Sigmoid colon (tissue), 4 donors: ENCODE data around the gene CTNNAL1.

ENCODE experiments used
- POLR2A ChIP-seq, 2 donors: fragments of 450-650 bp; IDR thresholded peaks; one replicate each; pipeline ENCODE4 v1.6.1; 2016; ENCODE audit warnings: antibody characterized with exemption in 2 of 2, mild to moderate bottlenecking in 2 of 2, moderate library complexity in 2 of 2
- POLR2AphosphoS5 ChIP-seq, 4 donors: sonication (generic); formaldehyde crosslinking; IDR thresholded peaks; one replicate each; pipeline ENCODE4 v1.6.1; 2017; ENCODE audit warnings: antibody characterized with exemption in 4 of 4
- TF ChIP-seq, protein P1 (sequence below), 4 experiments: fragments of 450-650 bp in 3 of 4; fragments of 200-600 bp in 1 of 4; IDR thresholded peaks; one replicate each; pipeline ENCODE4 v1.5.1; 2016 to 2019; ENCODE audit warnings: antibody characterized with exemption in 4 of 4, mild to moderate bottlenecking in 3 of 4, moderate library complexity in 2 of 4

DNA sequence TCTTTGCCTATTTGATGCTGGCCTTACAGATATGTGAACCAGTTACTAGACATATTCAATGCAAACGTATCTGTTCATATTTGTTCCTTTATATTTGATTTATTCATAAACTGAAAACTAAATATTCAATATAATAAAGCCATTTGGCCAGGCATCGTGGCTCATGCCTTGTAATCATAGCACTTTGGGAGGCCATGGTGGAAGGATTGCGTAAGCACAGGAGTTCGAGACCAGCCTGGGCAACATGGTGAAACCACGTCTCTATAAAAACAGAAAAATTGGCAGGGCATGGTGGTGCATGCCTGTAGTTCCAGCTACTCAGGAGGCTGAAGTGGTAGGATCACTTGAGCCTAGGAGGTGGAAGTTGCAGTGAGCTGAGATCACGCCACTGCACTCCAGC lies 49.2 kb upstream of the CTNNAL1 start:
- TF ChIP-seq, protein P1, sequence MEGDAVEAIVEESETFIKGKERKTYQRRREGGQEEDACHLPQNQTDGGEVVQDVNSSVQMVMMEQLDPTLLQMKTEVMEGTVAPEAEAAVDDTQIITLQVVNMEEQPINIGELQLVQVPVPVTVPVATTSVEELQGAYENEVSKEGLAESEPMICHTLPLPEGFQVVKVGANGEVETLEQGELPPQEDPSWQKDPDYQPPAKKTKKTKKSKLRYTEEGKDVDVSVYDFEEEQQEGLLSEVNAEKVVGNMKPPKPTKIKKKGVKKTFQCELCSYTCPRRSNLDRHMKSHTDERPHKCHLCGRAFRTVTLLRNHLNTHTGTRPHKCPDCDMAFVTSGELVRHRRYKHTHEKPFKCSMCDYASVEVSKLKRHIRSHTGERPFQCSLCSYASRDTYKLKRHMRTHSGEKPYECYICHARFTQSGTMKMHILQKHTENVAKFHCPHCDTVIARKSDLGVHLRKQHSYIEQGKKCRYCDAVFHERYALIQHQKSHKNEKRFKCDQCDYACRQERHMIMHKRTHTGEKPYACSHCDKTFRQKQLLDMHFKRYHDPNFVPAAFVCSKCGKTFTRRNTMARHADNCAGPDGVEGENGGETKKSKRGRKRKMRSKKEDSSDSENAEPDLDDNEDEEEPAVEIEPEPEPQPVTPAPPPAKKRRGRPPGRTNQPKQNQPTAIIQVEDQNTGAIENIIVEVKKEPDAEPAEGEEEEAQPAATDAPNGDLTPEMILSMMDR (IDR thresholded peaks at IDR 0.05), result no peak
- TF ChIP-seq POLR2A (IDR thresholded peaks at IDR 0.05) (no peak), POLR2AphosphoS5 (IDR thresholded peaks at IDR 0.05) (no peak)
